Measurements from ENCODE around the gene PNLIPRP2. TPM values are rescaled to one million over a fixed set of nuclear protein-coding genes. Genes with fewer than 3 reads are reported as not detected.

The PNLIPRP2 gene
- total RNA-seq, 1 donor, result not detected

GRCh38 chr10:116672891-116673290 lies 52.1 kb downstream of the PNLIPRP2 start:
- H3K4me3 ChIP-seq (ENCODE audit: low read depth, low read length), result no peak overlapping the region
- TF ChIP-seq CTCF (IDR thresholded peaks at IDR 0.05; ENCODE audit: insufficient read depth, low read depth, low read length), result no peak

GRCh38 chr10:116673866-116674265 lies 53.1 kb downstream of the PNLIPRP2 start:
- H3K4me3 ChIP-seq (ENCODE audit: low read depth, low read length), result no peak overlapping the region
- no peak for TF ChIP-seq CTCF (IDR thresholded peaks at IDR 0.05; ENCODE audit: insufficient read depth, low read depth, low read length)
- no peak for DNase-seq (ENCODE audit: low read depth)

More at GRCh38 chr10:116672891-116673290, 52.1 kb downstream of the PNLIPRP2 start:
- DNase-seq (ENCODE audit: low read depth), result no peak

- DNase-seq (ENCODE audit: low read depth), result no peak
- TF ChIP-seq CTCF (IDR thresholded peaks at IDR 0.05; ENCODE audit: insufficient read depth, low read depth, low read length), result no peak
- H3K4me3 ChIP-seq (ENCODE audit: low read depth, low read length), result no peak overlapping the region
These were observed 54.2 kb downstream of the PNLIPRP2 start for GRCh38 chr10:116674901-116675423.

GRCh38 chr10:116676118-116676517 lies 55.4 kb downstream of the PNLIPRP2 start:
- H3K4me3 ChIP-seq (ENCODE audit: low read depth, low read length), result no peak overlapping the region
- DNase-seq (ENCODE audit: low read depth), result no peak
- no peak for TF ChIP-seq CTCF (IDR thresholded peaks at IDR 0.05; ENCODE audit: insufficient read depth, low read depth, low read length)

- no peak for TF ChIP-seq CTCF (IDR thresholded peaks at IDR 0.05; ENCODE audit: insufficient read depth, low read depth, low read length)
- no peak overlapping the region for H3K4me3 ChIP-seq (ENCODE audit: low read depth, low read length)
- DNase-seq (ENCODE audit: low read depth), result no peak
These were observed 55.9 kb downstream of the PNLIPRP2 start for GRCh38 chr10:116676633-116677032.

GRCh38 chr10:116679351-116679750 lies 58.6 kb downstream of the PNLIPRP2 start:
- no peak for DNase-seq (ENCODE audit: low read depth)
- no peak overlapping the region for H3K4me3 ChIP-seq (ENCODE audit: low read depth, low read length)
- no peak for TF ChIP-seq CTCF (IDR thresholded peaks at IDR 0.05; ENCODE audit: insufficient read depth, low read depth, low read length)

- H3K4me3 ChIP-seq (ENCODE audit: low read depth, low read length), result no peak overlapping the region
- TF ChIP-seq CTCF (IDR thresholded peaks at IDR 0.05; ENCODE audit: insufficient read depth, low read depth, low read length), result no peak
- DNase-seq (ENCODE audit: low read depth), result no peak
These were observed 62.4 kb downstream of the PNLIPRP2 start for GRCh38 chr10:116683166-116683565.
